Right lobe of liver (tissue), 4 donors: ENCODE results near the gene C1QTNF3.

Source experiments
- CTCF ChIP-seq, 4 donors: fragments of 200-600 bp in 3 of 4; fragments of 450-650 bp in 1 of 4; IDR thresholded peaks; one replicate each; pipeline versions ENCODE4 v1.5.1 to v1.8.0; 2016 to 2022; ENCODE audit warnings: antibody characterized with exemption in 4 of 4, mild to moderate bottlenecking in 2 of 4
- POLR2A ChIP-seq: fragments of 450-650 bp; IDR thresholded peaks from one replicate; pipeline ENCODE4 v1.6.1; 2017; ENCODE audit warnings: antibody characterized with exemption, mild to moderate bottlenecking
- donor health status: DM: no; HTN: no; CAD: no.
- donor health status: DM: no; HTN: no; CAD: no.
- donor health status: DM: no; HTN: yes; CAD: no.

GRCh38 chr5:34047143-34047542, 4.1 kb upstream of the C1QTNF3 start:
- TF ChIP-seq POLR2A, result no peak
- no peak for TF ChIP-seq CTCF (IDR thresholded peaks at IDR 0.05)
